ENCODE results near the gene SEC24A. TPM values are rescaled to one million over a fixed set of nuclear protein-coding genes. Genes with fewer than 3 reads are reported as not detected.

SEC24A gene
- polyA plus RNA-seq, 1 donor from 2014 or later, result 24.7 TPM

GRCh38 chr5:134604908-134605307 lies 43.7 kb upstream of the SEC24A start:
- no peaks in the 10 kb centered on the region for H3F3A ChIP-seq (ENCODE audit: insufficient read depth, low read length, poor library complexity, severe bottlenecking)
- no peaks in the 10 kb centered on the region for H3K9me2 ChIP-seq (ENCODE audit: insufficient read depth, low read length)
- TF ChIP-seq CTCF (IDR thresholded peaks at IDR 0.05; ENCODE audit: poor library complexity, severe bottlenecking), result no peak
- no peak for TF ChIP-seq SMC3 (conservative IDR thresholded peaks at IDR 0.05; ENCODE audit: poor library complexity)
- no peak for TF ChIP-seq RAD21 (conservative IDR thresholded peaks at IDR 0.05)
- no peak for TF ChIP-seq EZH2 (IDR thresholded peaks at IDR 0.05; ENCODE audit: borderline replicate concordance, insufficient read depth, low read length, poor library complexity, severe bottlenecking)
- TF ChIP-seq MXI1 (conservative IDR thresholded peaks at IDR 0.05; ENCODE audit: poor library complexity, severe bottlenecking), result no peak
- TF ChIP-seq POLR2AphosphoS5 (IDR thresholded peaks at IDR 0.05), result no peak
- no peak for TF ChIP-seq REST (IDR thresholded peaks at IDR 0.05; ENCODE audit: borderline replicate concordance)
- no peak for TF ChIP-seq TAF1 (IDR thresholded peaks at IDR 0.05; ENCODE audit: low read depth)
- TF ChIP-seq EP300 (conservative IDR thresholded peaks at IDR 0.05; ENCODE audit: poor library complexity, severe bottlenecking), result no peak
- no peaks in the 10 kb centered on the region for H3K27me3 ChIP-seq (ENCODE audit: insufficient read depth, low read depth, low read length)
- H3K4me2 ChIP-seq (ENCODE audit: low read length), result no peak overlapping the region
- H3K36me3 ChIP-seq (ENCODE audit: insufficient read depth, low read length), result no peaks in the 10 kb centered on the region
- H3K4me3 ChIP-seq (ENCODE audit: low read length), result no peak overlapping the region
- no peak overlapping the region for H3K27ac ChIP-seq (ENCODE audit: low read length)
- H3K9ac ChIP-seq (ENCODE audit: low read length), result no peak overlapping the region
- no peaks in the 10 kb centered on the region for H3K9me3 ChIP-seq (ENCODE audit: low read length)
- no peak overlapping the region for H2AFZ ChIP-seq (ENCODE audit: low read depth, low read length)
- H4K20me1 ChIP-seq (ENCODE audit: insufficient read depth), result no peaks in the 10 kb centered on the region
- H3K79me2 ChIP-seq (replicated peaks; ENCODE audit: insufficient read depth, low read length), result no peaks in the 10 kb centered on the region

- H3K36me3 ChIP-seq (ENCODE audit: insufficient read depth, low read length), result no peaks in the 10 kb centered on the region
- no peaks in the 10 kb centered on the region for H3F3A ChIP-seq (ENCODE audit: insufficient read depth, low read length, poor library complexity, severe bottlenecking)
- no peak overlapping the region for H2AFZ ChIP-seq (ENCODE audit: low read depth, low read length)
- H4K20me1 ChIP-seq (ENCODE audit: insufficient read depth), result no peaks in the 10 kb centered on the region
- H3K9me3 ChIP-seq (ENCODE audit: low read length), result no peaks in the 10 kb centered on the region
- no peak overlapping the region for H3K9ac ChIP-seq (ENCODE audit: low read length)
- H3K79me2 ChIP-seq (replicated peaks; ENCODE audit: insufficient read depth, low read length), result no peaks in the 10 kb centered on the region
- H3K27ac ChIP-seq (ENCODE audit: low read length), result no peak overlapping the region
- no peaks in the 10 kb centered on the region for H3K27me3 ChIP-seq (ENCODE audit: insufficient read depth, low read depth, low read length)
- no peak overlapping the region for H3K4me2 ChIP-seq (ENCODE audit: low read length)
- TF ChIP-seq CTCF (IDR thresholded peaks at IDR 0.05; ENCODE audit: poor library complexity, severe bottlenecking) (no peak), TAF1 (IDR thresholded peaks at IDR 0.05; ENCODE audit: low read depth) (no peak), POLR2AphosphoS5 (IDR thresholded peaks at IDR 0.05) (no peak), EP300 (conservative IDR thresholded peaks at IDR 0.05; ENCODE audit: poor library complexity, severe bottlenecking) (no peak), RAD21 (conservative IDR thresholded peaks at IDR 0.05) (no peak), EZH2 (IDR thresholded peaks at IDR 0.05; ENCODE audit: borderline replicate concordance, insufficient read depth, low read length, poor library complexity, severe bottlenecking) (no peak), MXI1 (conservative IDR thresholded peaks at IDR 0.05; ENCODE audit: poor library complexity, severe bottlenecking) (no peak), REST (IDR thresholded peaks at IDR 0.05; ENCODE audit: borderline replicate concordance) (no peak), SMC3 (conservative IDR thresholded peaks at IDR 0.05; ENCODE audit: poor library complexity) (no peak)
- no peak overlapping the region for H3K4me3 ChIP-seq (ENCODE audit: low read length)
- H3K9me2 ChIP-seq (ENCODE audit: insufficient read depth, low read length), result no peaks in the 10 kb centered on the region
Measured at GRCh38 chr5:134606726-134607125, 41.9 kb upstream of the SEC24A start.
